Epithelial cell of proximal tubule (primary cell): ENCODE results near the gene TAS2R42. TPM values are rescaled to one million over a fixed set of nuclear protein-coding genes. Genes with fewer than 3 reads are reported as not detected.

Source experiments
- DNase-seq: peaks from one replicate; pipeline ENCODE4 v3.0.0-alpha.2; 2011; ENCODE audit warnings: low read depth
- H3K4me3 ChIP-seq: 2 replicates; pipeline ENCODE4 v1.5.1; 2011; ENCODE audit warnings: low read depth, mild to moderate bottlenecking, low read length
- CTCF ChIP-seq: conservative IDR thresholded peaks from 2 replicates; pipeline ENCODE4 v1.5.1; 2012; ENCODE audit warnings: low read depth, mild to moderate bottlenecking, low read length
- total RNA-seq: library from RNA; depleted of rRNA; stranded (reverse); fragments of >200 nt; gene quantifications from 2 replicates; pipeline ENCODE4 v1.2.3, GENCODE V29; 2015

The TAS2R42 gene
- total RNA-seq, 1 donor from 2014 or later = not detected

GRCh38 chr12:11170810-11171144, 16.0 kb downstream of the TAS2R42 start:
- peak overlapping the region; percentile 75 for H3K4me3 ChIP-seq
- TF ChIP-seq CTCF = no peak
- DNase-seq = peak; percentile 9

DNA sequence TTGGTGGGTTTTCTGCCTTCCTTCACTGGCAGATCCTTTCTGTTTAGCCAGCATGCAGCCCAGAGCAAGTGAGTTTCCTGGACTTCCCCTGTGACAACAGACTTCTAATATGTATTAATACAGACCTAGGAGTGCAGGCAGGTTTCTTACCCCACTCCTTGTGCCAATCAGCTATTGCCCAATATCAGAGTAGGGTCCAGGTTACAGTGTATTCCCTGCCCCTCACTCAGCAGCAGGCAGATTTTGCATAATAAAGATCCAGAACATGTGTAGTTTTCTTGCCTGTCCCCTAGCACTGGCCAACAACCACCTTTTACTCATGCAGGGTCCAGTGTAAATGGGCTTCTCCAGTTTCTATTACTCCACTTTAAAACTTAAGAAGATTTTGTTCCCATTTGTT, 20.4 kb downstream of the TAS2R42 start:
- DNase-seq = no peak
- no peak for TF ChIP-seq CTCF
- H3K4me3 ChIP-seq = no peak overlapping the region

DNA sequence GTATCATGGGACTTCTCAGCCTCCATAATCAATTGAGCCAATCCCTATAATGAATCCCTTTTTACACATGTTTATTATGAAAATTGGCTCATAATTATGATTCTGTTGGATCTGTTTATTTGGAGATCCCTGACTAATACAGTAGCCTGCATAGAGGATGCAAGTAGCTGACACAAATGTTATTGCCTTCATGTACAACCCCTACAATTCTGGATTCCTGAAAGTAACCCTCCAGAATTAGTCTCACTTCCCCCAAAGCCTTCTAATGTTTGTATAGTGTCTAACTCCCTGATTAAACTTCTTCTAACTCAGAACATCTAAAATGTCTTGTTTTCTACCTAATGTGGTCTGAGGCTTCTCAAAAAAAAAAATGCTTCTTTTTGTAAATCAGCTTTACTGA, 22.4 kb downstream of the TAS2R42 start:
- H3K4me3 ChIP-seq = no peak overlapping the region
- no peak for DNase-seq
- no peak for TF ChIP-seq CTCF

- no peak for DNase-seq
- no peak overlapping the region for H3K4me3 ChIP-seq
- TF ChIP-seq CTCF = no peak
These were observed 24.2 kb downstream of the TAS2R42 start for GRCh38 chr12:11162502-11162901.

DNA sequence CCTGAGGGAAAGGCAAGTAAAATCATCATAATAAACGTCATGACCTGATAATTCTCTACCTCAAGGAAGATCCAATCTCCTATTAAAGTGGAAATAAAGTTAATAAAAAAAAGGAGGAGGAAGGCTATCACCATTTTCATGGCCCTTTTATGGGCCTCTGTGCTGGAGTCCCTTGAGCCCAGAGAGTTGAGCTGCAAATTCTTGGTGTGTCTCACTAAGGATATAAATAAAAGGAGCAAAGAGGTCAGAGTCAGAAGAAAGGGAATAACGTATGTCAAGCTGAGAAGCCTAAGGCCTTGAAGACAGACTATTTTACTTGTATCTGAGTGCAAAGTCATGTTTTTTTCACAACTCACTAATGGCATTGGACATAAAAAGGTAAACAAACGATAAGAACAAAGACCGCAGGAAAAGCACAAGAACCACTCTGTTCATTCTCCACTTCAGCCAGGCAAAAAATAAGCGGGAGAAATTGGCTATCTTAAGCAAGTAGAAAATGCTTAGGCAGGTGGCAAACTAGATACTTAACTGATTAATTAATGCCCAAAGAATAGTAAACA, 27.8 kb downstream of the TAS2R42 start:
- TF ChIP-seq CTCF = no peak
- H3K4me3 ChIP-seq = no peak overlapping the region
- DNase-seq = no peak

DNA sequence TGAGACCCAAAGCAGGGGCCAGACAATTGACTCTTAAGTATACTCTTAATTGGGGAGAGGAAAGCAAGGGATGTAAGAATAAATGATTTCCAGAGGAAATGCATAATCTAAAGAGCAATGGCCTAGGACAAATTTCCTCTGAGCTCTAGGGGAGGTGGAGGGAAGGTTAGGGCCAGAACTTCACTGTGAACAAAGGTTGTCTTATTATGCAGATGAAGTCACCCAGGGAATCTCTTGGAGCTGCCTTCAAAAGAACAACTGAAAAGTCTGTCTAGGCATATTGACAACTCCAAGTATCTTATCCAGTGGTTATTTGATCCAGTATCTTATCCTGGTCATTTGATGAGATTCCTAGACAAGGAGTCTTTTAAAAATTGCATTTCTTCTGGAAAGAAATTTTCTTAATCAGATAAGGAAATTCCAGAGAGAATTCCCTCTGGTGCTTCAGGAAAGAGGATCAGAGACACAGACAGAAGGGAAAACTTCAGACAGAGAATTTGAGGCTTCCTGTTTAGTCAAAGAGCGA, 32.3 kb downstream of the TAS2R42 start:
- H3K4me3 ChIP-seq = no peak overlapping the region
- TF ChIP-seq CTCF = no peak
- DNase-seq = no peak

DNA sequence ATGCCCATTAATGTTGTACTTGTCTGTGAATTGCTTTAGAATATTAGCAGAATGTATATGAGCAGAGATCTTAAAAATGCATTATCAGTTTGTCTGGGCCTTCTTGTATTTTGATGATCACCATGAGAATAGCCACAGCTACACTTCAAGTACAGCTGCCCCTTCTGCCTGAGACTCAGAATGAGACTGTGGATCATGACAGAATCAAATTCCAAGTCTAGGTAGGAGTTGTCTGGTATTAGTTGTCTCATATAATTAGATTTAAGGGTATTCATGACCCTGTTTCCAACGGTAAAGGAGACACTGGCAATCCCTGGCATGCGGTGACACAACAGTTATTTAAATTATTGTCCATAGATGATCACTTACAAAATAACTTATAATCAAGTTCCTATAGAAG, 34.0 kb downstream of the TAS2R42 start:
- no peak for TF ChIP-seq CTCF
- no peak for DNase-seq
- no peak overlapping the region for H3K4me3 ChIP-seq
